Activated CD4-positive, alpha-beta memory T cell treated with anti-CD3 and anti-CD28 coated beads for 36 hours (primary cell): Measurements from ENCODE around the gene TNIK. TPM values are rescaled to one million over a fixed set of nuclear protein-coding genes. Genes with fewer than 3 reads are reported as not detected.
A peak's percentile ranks its signal among the peaks of the same experiment; 100 is the strongest.

ENCODE experiments used
- CTCF ChIA-PET: fragments of 350-600 bp; sonication (Branson Sonifier 250); formaldehyde crosslinking; loops from one replicate; lab custom pipeline; 2021; ENCODE audit warnings: antibody characterized with exemption, inconsistent platforms; lab: Charles Lee
- POLR2A ChIA-PET: fragments of 350-600 bp; sonication (Branson Sonifier 250); formaldehyde crosslinking; loops from one replicate; lab custom pipeline; 2021; ENCODE audit warnings: antibody characterized with exemption; lab: Charles Lee
- DNase-seq: peaks from one replicate; pipeline ENCODE4 v3.0.0-alpha.2; 2020
- H3K27ac Mint-ChIP-seq: one replicate; pipeline ENCODE4 v1.8.0; 2021; ENCODE audit warnings: mixed read lengths
- H3K27me3 Mint-ChIP-seq: one replicate; pipeline ENCODE4 v1.8.0; 2021; ENCODE audit warnings: mixed read lengths
- H3K36me3 Mint-ChIP-seq: one replicate; pipeline ENCODE4 v1.8.0; 2021; ENCODE audit warnings: mixed read lengths
- H3K4me1 Mint-ChIP-seq: one replicate; pipeline ENCODE4 v1.8.0; 2021; ENCODE audit warnings: low read depth, mixed read lengths
- H3K4me3 Mint-ChIP-seq: one replicate; pipeline ENCODE4 v1.8.0; 2021; ENCODE audit warnings: mild to moderate bottlenecking, mixed read lengths
- H3K9me3 Mint-ChIP-seq: one replicate; pipeline ENCODE4 v1.8.0; 2021; ENCODE audit warnings: mixed read lengths
- intact Hi-C: fragments of 100-400 bp; cut with micrococcal nuclease; formaldehyde crosslinking; loops from one replicate; pipeline ENCODE4 v1.15.1; 2023
- total RNA-seq, 2 experiments: library from RNA; stranded (reverse); gene quantifications; one replicate each; pipeline ENCODE4 v1.2.3, GENCODE V29; 2021

TNIK gene
- total RNA-seq, 2 experiments from 2014 or later = 22.4 to 27.1 TPM

DNA sequence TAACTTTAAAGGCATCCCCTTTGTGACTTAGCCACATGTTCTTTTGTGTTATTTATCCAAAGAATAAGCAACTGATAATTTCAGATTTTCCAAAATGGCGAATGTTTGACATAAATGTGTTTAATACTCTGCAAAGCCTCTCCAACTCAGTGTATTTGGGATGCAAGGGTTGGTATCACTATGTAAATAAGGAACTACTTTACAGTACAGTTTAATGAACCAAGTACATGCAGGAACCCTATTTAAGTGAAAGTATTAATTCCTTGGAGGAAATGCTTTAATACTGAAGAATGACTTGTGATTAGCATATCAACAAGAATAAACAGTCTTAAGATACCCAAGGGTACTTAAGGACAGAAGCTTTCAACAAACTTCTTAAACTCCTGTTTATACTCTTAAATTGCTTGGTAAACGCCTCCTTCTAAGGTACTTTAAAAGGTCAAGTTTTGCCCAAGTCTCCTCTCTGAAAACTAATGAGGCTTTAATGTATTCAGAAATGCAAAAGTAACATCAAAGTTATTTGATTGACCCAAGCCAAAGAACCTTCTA is 107.7 kb downstream of the TNIK start:
- H3K27ac Mint-ChIP-seq = no peak overlapping the region
- H3K9me3 Mint-ChIP-seq = no peaks in the 10 kb centered on the region
- DNase-seq = no peak
- intact Hi-C loops = no loop called here
- no peak overlapping the region for H3K4me3 Mint-ChIP-seq
- ChIA-PET POLR2A (no interaction called here), CTCF (no interaction called here)
- no peaks in the 10 kb centered on the region for H3K36me3 Mint-ChIP-seq
- H3K4me1 Mint-ChIP-seq = peaks cover 77% of the 10 kb centered on the region
- no peaks in the 10 kb centered on the region for H3K27me3 Mint-ChIP-seq

DNA sequence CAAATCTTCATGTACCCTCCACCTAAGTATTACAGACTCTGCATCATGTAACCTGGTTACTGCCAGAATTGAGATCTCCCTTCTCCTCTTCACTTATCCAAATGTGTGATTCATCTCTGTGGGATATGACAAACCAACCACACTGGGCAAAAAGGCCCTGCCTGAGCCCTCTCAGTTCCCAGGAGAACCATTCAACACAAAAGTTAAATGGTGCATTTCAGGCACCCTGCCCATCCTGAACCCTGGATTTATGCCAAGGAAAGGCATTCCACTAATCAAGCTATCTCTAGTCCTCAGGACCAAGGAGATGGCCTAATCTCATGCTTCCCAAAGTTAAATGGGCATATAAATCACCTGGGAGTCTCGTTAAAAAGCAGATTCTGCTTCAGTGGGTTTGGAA is 108.5 kb downstream of the TNIK start:
- Mint-ChIP-seq H3K27me3 (no peaks in the 10 kb centered on the region), H3K27ac (no peak overlapping the region), H3K9me3 (no peaks in the 10 kb centered on the region), H3K4me1 (peaks cover 80% of the 10 kb centered on the region), H3K36me3 (peaks cover 4% of the 10 kb centered on the region), H3K4me3 (no peak overlapping the region)
- ChIA-PET CTCF (no interaction called here), POLR2A (no interaction called here)
- DNase-seq = peak; percentile 40
- intact Hi-C loops = no loop called here

DNA sequence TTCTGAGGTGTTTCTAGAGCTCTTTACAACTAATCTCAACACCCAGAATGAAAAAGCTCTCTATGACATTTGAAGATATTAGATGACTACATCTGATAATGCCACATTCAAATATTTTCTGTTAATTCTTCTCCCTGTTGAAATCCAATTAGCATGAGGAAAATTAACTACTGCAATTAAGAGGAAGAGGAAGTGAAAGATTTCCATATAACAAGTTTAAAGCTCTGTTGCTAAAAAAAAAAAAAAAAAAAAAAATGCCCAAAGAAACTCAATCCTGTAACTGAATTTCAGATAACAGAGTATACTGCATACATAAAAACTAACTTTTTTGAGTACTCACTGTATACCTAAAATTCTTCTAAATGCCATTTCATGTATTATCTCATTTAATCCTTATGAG is 109.8 kb downstream of the TNIK start:
- no peaks in the 10 kb centered on the region for H3K9me3 Mint-ChIP-seq
- peaks cover 70% of the 10 kb centered on the region for H3K4me1 Mint-ChIP-seq
- POLR2A ChIA-PET = no interaction called here
- H3K27ac Mint-ChIP-seq = no peak overlapping the region
- H3K36me3 Mint-ChIP-seq = peaks cover 7% of the 10 kb centered on the region
- DNase-seq = no peak
- H3K4me3 Mint-ChIP-seq = no peak overlapping the region
- CTCF ChIA-PET = interaction anchor here (1.1 kb wide), 2 partner anchors 110 to 187 kb away, joined by 3 read pairs; partner anchors contain the start of gene TNIK
- intact Hi-C loops = no loop called here
- no peaks in the 10 kb centered on the region for H3K27me3 Mint-ChIP-seq

DNA sequence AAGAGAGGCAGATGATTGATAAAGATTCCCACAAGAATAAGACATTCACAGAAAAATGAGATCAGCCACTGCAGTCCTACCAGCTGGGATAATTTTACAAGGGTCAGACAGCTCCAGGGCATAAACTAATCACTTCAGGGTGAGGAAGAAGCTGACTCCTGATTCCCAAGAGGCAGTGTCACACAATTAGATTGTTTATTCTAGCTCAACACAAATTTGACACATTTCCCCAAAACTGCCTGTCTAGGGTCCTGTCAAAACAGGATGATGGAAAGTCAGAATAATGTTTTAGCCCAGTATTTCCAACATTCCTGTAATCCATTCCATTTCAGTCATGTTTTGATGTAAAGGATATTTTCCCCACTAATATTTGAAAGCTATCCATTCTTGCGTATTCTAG is 110.8 kb downstream of the TNIK start:
- H3K27ac Mint-ChIP-seq = no peak overlapping the region
- no peak for DNase-seq
- ChIA-PET CTCF (interaction anchor here (0.8 to 1.1 kb wide), 2 partner anchors 111 to 186 kb away, joined by 3 read pairs; partner anchors contain the start of gene TNIK), POLR2A (no interaction called here)
- H3K9me3 Mint-ChIP-seq = no peaks in the 10 kb centered on the region
- no peak overlapping the region for H3K4me3 Mint-ChIP-seq
- H3K36me3 Mint-ChIP-seq = peaks cover 15% of the 10 kb centered on the region
- intact Hi-C loops = loop anchor here (5.0 kb wide), 1 partner anchor 82 kb away; no protein-coding TSS in a partner anchor
- no peaks in the 10 kb centered on the region for H3K27me3 Mint-ChIP-seq
- H3K4me1 Mint-ChIP-seq = peaks cover 61% of the 10 kb centered on the region

DNA sequence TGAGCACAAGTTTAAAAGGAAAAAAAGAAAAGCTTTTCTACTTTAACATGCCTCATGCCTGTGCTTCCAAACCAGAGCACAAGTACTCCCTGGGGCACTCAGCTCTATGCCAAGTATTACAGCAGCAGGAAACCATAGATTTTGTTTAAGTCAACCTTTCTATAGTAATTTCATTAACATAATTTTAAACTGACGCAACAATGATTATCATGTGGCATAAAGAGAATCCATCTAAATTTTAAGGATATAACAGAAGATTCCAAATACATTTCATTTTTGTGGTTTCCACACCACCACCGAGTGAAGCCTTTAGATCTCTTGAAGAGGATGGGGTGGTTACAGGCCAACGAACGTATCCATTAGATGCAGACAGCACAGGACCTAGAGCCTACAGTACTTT is 112.1 kb downstream of the TNIK start:
- peaks cover 21% of the 10 kb centered on the region for H3K36me3 Mint-ChIP-seq
- no peaks in the 10 kb centered on the region for H3K27me3 Mint-ChIP-seq
- ChIA-PET POLR2A (interaction anchor here (1.0 to 1.6 kb wide), 2 partner anchors 17 to 23 kb away, joined by 3 read pairs; no protein-coding TSS in a partner anchor), CTCF (interaction anchor here (0.8 kb wide), 1 partner anchor 112 kb away, joined by 4 read pairs; the partner anchor contains the start of gene TNIK)
- peaks cover 62% of the 10 kb centered on the region for H3K4me1 Mint-ChIP-seq
- intact Hi-C loops = loop anchor here (5.0 kb wide), 1 partner anchor 81 kb away; no protein-coding TSS in a partner anchor
- no peak overlapping the region for H3K4me3 Mint-ChIP-seq
- peaks cover 2% of the 10 kb centered on the region for H3K9me3 Mint-ChIP-seq
- DNase-seq = no peak
- H3K27ac Mint-ChIP-seq = peak overlapping the region; percentile 70

DNA sequence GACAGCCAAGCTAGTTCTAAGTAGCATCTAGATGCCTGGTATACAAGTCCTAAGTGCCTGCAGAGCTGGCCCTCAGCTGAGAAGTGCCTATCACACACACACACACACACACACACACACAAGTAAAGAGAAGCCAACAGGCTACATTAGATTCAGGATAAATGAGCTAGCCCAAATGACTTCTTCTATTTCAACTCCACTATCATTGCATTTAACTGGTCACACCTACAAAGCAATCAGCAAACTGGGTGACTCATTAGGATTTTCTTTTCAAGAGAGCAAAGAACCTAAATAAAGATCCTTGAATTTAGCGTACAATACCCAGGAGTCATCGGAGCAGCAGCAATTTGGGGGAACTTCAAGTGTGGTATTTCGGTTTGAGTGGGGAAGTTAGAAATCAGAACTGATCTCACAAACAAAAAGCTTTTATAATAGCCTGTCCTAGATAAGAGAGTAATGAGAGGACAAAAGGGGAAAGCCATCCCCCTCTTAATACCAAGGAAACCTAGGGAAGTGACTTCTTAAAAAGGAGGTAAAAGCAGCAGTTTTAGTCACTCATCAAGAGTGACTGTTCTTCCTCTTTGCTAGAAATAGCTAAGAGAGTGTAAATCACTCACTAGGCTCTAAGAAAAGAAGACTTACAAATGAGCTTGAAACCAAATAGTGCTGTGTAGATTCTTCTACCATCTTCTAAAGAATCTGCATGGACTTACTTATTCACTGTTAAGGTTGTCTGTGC is 112.7 kb downstream of the TNIK start:
- peak overlapping the region; percentile 70 for H3K27ac Mint-ChIP-seq
- ChIA-PET POLR2A (interaction anchor here (1.0 to 1.6 kb wide), 2 partner anchors 16 to 24 kb away, joined by 3 read pairs; no protein-coding TSS in a partner anchor), CTCF (interaction anchor here (0.6 to 0.8 kb wide), 2 partner anchors 113 to 219 kb away, joined by 3 to 4 read pairs; partner anchors contain the start of gene TNIK)
- no peak for DNase-seq
- no peak overlapping the region for H3K4me3 Mint-ChIP-seq
- no peaks in the 10 kb centered on the region for H3K27me3 Mint-ChIP-seq
- peaks cover 66% of the 10 kb centered on the region for H3K4me1 Mint-ChIP-seq
- peaks cover 26% of the 10 kb centered on the region for H3K36me3 Mint-ChIP-seq
- peaks cover 8% of the 10 kb centered on the region for H3K9me3 Mint-ChIP-seq
- intact Hi-C loops = loop anchor here (2.0 to 5.0 kb wide), 2 partner anchors 80 to 113 kb away; partner anchors contain the start of gene TNIK

DNA sequence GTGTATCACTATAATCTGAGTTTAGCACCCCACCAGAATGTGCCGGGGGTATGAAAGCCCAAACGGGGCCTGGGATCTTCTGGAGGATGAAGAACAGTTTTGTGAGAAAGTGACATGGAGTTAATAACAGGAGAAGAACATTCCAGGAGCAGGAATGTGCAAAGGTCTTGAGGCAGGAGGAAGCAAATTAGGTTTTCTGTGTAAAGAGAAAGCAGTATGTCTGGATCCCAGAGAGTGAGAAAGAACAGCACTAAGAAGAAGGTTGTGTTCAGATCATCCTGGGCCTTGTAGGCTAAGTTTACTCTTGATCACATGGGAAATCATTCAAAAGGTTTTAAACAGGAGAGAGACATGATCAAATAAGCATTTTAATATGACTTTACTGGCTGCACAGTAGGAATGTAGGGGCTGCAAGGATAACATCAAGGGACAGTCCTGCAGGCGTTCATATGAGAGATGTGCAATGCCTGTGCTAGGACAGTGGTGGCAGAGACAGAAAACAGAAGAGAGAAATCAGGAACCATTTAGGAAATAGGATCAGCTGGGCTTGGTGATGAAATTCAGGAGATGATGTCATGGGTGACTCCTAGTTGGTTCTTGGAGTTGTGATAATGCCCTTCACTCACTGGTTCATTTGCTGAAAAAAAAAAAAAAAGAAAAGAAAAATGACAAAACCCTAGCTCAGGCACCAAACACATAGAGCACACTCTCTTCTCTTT is 113.5 kb downstream of the TNIK start:
- intact Hi-C loops = loop anchor here (2.0 to 5.0 kb wide), 2 partner anchors 79 to 114 kb away; partner anchors contain the start of gene TNIK
- ChIA-PET POLR2A (interaction anchor here (1.6 kb wide), 1 partner anchor 16 kb away, joined by 3 read pairs; no protein-coding TSS in a partner anchor), CTCF (interaction anchor here (0.6 kb wide), 1 partner anchor 183 kb away, joined by 7 read pairs; no protein-coding TSS in a partner anchor)
- peaks cover 30% of the 10 kb centered on the region for H3K36me3 Mint-ChIP-seq
- no peak for DNase-seq
- H3K9me3 Mint-ChIP-seq = peaks cover 8% of the 10 kb centered on the region
- peaks cover 61% of the 10 kb centered on the region for H3K4me1 Mint-ChIP-seq
- no peaks in the 10 kb centered on the region for H3K27me3 Mint-ChIP-seq
- peak overlapping the region; percentile 19 for H3K27ac Mint-ChIP-seq
- no peak overlapping the region for H3K4me3 Mint-ChIP-seq

DNA sequence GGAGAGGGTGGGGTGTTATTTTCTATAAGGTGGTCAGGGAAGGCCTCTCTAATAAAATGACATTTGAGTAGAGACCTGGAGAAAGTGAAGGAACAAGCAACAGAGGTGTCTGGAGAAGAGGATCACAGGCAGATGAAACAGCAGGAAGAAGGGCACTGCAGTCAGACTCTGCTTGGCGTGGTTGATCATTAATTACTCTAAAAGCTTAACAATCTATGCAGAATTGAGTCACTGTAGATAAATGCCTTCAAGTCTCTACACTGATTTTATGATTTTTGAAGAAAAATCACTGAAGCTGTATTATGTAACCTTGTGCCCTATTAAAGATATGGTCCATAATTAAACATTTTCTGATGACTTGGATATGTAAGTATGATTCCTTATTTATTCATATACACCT is 114.2 kb downstream of the TNIK start:
- CTCF ChIA-PET = no interaction called here

DNA sequence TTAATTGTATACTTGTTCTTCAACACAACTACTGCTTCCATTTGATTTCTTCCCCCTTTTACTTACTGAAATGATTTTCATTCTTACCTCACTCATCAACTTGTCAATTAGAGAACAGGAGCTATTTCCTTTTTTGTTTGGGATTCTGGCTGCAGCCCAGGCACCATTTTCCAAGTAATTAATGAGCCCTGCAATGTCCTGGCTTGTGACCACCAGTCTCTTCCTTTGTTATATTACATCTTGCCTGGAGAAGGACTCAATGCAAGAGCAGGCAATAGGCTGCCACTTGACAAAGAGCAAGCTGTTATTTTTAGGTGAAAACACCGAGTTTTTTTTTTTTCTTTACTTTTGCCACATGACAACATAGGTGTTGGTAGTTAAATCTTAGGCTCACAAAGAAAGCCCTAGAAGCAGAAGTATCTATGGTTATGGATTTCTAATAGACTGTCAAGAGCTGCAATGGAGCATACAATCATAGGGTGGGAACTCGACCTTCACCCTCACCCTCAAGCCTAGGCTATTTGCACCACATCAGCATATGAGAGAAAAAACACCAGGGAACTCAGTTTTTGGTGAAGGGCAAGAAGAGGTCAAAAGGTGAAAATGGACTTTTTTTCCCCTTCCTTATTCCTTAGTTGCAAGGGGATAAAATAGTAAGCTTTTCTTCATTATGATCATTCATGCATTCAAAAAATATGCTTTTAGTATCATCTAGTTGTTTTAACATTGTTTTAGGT is 114.9 kb downstream of the TNIK start:
- Mint-ChIP-seq H3K4me3 (no peak overlapping the region), H3K27ac (no peak overlapping the region), H3K27me3 (no peaks in the 10 kb centered on the region), H3K4me1 (peaks cover 54% of the 10 kb centered on the region), H3K36me3 (peaks cover 33% of the 10 kb centered on the region), H3K9me3 (peaks cover 8% of the 10 kb centered on the region)
- no peak for DNase-seq
- ChIA-PET CTCF (interaction anchor here (0.6 to 1.5 kb wide), 3 partner anchors 28 to 221 kb away, joined by 3 to 4 read pairs (median 4); no protein-coding TSS in a partner anchor), POLR2A (no interaction called here)
- intact Hi-C loops = loop anchor here (5.0 kb wide), 1 partner anchor 78 kb away; no protein-coding TSS in a partner anchor

More for the DNA sequence above, 114.2 kb downstream of the TNIK start:
- no peak for DNase-seq
- Mint-ChIP-seq H3K36me3 (peaks cover 31% of the 10 kb centered on the region), H3K27ac (no peak overlapping the region), H3K9me3 (peaks cover 8% of the 10 kb centered on the region), H3K4me1 (peaks cover 57% of the 10 kb centered on the region), H3K4me3 (no peak overlapping the region), H3K27me3 (no peaks in the 10 kb centered on the region)
- intact Hi-C loops = loop anchor here (2.0 to 5.0 kb wide), 2 partner anchors 79 to 115 kb away; partner anchors contain the start of gene TNIK
- POLR2A ChIA-PET = no interaction called here

DNA sequence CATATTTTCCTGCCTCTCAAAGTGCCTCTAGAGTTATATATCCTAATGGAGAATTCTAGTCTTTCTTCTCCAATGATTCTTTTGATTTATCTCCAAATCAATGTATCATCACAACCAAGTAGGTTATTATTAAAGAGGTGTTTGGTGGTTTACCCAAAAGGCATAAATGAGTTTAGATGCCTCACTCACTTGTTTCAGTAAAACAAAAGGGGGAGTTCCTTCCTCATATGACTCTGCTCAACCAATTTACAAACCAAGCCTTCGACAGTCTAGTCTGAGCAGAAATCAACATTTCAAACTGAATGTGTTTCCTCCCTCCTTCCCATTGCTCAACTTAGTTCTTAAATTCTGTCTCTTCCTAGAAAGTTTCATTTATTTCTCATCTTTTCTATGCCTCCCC is 116.5 kb downstream of the TNIK start:
- ChIA-PET CTCF (no interaction called here), POLR2A (no interaction called here)
- no peak overlapping the region for H3K4me3 Mint-ChIP-seq
- H3K27ac Mint-ChIP-seq = no peak overlapping the region
- peaks cover 8% of the 10 kb centered on the region for H3K9me3 Mint-ChIP-seq
- DNase-seq = no peak
- no peaks in the 10 kb centered on the region for H3K27me3 Mint-ChIP-seq
- H3K36me3 Mint-ChIP-seq = peaks cover 33% of the 10 kb centered on the region
- H3K4me1 Mint-ChIP-seq = peaks cover 46% of the 10 kb centered on the region
- intact Hi-C loops = loop anchor here (2.0 to 5.0 kb wide), 2 partner anchors 36 to 59 kb away; no protein-coding TSS in a partner anchor
